HG03097 (cell line): ENCODE results near the gene GALNS.

Source experiments
- ATAC-seq: cut with Tn5 transposase; IDR thresholded peaks from one replicate; pipeline ENCODE4 v1.9.1; 2021; ENCODE audit not compliant: unreplicated experiment, low FRiP score

GALNS gene

DNA sequence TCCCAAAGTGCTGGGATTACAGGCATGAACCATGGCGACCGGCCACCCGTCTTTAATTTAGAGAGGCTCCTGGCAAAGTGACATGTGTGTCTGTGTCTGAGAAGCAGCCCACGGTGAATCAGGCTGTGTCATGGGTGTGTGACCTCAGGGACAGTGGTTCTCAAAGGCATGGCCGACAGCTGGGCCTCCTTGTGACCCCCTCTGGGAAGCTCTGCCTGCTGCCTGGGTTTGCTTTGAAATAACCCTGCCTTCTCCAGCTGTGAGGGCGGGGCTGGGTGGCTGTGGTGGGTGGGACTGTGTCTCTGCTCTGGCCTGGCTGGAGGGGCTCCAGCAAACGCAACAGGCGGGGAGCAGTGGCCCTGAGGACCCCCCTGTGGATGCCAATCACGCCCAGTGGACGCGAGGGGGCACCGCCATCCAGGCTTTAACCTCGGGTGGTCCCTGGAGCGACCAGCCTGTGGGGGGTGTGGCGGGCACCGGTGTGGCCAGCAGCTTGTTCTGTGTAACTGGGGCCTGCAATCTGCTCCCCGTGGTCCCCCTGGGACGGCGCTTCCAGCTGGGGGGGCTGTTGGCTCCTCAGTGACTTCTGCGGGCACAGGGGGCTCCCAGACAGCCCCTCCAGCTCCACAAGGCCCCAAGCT lies 36.2 kb downstream of the GALNS start:
- no peak for ATAC-seq

DNA sequence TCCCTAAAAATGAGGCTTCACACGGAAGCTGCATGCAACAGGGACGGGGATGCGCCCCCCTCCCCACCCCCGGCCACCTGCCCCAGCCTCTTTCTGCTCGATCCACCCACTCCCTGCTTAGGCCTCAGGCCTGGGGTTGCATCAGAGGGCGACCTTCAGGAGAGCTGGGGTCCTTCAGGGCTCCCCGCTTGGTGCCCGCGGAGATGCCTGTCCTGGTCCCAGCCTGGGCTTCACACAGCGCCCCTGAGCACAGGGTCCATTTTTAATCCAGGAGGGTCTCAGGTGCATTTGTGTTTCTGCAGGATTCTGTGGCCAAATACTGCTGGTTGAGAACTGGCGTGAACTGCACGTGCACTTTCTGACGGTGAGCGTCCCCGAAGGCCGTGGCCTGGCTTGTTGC lies 37.6 kb downstream of the GALNS start:
- ATAC-seq: no peak

DNA sequence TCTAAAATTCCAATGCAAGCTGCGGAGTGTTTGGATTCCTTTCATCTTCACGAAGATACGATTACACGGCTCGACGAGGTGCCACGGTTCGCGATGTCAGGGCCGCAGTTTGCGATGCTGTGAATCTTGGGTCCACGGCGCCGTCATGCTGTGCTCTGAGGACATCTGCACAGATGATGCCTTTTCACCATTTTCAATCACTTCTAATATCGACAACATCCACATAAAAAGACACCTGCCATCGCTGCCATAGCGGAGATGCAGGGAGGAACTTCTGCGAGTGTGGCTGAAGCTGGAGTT lies 38.2 kb downstream of the GALNS start:
- no peak for ATAC-seq

DNA sequence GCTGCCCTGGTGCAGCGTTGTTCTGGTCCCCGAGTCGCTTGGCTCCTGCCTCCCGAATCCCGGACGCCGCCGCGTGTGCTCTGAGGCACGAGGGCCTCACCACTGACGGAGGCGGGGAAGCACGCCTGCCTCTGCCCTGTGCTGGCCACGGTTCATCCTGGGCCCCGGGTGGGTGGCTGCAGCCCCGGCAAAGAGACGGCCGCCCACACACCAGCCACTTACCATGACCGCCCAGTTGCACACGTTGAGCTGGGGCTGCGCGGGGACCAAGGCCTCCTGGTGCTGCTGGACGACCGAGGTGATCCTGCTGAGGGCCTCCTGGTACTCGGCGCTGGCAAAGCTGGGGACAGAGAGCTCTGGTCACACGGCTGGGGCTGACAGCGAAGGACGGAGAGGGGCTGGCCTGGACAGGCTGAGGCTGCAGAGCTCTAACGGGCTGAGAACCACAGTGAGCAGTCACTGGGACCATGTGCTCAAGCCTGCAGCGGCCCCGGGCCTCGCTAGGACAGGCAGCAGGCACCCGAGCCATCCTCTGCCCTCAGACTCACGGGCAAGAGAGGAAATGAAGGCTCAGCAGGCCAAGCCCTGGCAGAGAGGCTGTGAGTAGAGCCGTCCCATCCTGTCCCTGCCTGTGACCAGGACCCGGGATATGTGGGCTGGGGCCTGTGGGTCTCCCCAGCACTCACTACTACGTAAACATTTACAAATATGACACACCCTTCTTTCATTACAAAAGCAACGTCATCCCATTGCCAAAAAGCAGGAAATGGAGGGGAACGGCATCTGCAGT lies 38.8 kb downstream of the GALNS start:
- no peak for ATAC-seq

DNA sequence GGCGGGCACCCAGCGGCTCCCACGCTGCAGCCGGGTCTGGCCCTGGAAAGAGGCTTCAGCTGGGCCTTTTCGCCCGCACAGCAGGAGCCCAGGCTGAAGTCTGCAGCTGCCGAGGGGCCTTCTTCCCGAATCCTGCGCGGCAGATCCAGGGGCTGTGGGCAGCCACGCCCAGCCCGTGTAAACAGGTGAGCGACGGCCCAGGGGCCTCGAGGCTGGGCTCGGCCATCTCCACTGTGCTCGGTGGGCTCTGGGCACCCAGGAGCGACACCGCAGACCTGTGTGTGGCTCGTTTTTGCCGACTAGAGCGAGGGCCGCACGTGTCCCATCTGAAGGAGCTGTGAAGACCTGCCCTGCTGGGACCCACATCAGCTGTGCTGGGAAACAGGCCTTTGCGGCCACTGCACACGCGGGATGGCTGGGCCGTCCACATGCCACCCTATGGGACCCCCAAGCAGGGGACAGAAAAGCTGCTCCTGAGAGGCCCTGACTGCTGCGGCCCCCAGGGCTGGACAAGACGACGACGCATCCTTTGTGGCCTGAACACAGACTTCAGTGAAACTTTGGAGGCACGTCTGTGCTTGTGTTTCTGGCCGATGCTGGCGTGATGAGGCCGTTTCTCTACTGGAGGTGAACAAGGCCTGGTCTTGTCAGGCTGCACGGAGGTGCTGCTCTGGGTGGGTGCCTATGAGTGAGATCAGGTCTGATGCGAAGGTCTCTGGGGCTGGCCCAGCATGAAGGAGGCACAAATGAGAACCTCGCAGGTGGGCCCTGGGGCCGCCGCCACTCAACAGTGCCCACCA lies 39.8 kb downstream of the GALNS start:
- no peak for ATAC-seq

DNA sequence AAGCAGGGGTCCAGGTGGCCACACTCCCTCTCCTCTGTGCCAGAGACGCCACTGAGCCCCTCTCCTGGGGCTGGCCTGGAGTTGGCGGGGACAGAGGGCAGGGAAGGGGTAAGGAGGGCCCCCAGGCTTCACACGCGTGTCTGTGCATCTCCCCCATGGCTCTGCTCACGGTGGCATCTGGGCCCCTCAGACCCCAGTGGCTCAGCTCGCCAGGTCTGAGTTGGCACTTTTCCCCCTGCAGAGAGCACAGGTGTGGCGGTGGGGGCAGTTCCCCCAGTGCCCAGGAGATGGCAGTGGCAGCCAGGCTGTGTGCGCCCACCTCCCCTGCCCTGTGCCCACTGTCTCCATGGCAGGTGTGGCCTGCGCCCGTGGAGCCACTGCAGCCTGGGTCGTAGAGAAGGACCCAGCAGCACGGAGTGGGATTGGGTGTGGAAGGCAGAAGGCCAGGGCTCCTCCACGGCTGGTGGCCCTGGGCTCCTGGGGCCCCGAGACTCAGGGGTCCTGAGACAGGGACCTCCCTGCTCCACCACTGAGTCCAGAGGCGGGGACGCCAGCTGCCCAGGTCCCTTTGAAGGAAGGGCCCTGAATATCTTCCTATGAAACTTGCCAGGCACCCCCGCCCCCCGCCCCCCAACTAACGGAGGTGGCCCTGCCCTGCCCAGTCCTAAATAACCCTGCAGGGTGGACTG lies 40.7 kb downstream of the GALNS start:
- no peak for ATAC-seq

DNA sequence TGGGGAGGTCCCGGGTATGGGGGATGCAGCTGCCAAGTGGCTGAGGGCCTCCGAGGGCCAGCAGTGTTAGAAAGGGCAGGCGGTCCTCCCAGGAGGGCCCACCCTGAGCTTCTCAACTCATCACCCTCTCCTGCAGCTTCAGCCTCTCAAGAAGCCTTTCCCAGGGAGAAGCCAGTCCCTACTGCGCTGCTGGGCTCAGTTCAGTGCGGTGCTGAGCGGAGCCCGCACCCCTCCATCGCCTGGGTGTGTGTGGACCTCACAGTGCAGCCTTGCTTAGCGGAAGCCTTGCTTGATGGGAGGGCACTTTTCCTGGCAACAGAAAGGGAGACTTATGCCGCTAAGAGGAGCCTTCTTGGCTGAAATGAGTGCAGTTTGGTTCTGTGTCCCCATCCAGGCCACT lies 41.5 kb downstream of the GALNS start:
- no peak for ATAC-seq

DNA sequence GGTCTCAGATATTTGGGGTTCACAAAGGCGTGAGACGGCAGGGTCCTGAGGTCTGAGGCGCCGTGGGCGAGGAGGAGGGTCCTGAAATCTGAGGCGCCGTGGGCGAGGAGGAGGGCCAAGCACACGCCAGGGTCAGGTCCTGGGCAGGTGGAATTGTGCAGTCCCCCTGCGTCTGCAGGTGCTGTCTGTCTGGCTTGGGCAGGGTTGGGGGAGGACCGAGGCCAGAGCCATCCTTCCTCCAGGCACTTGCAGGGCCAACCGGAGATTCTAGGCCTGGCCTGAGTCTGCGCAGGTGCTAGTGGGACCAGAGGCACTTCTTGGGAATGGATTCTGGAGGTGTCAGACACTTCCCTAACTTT lies 42.6 kb downstream of the GALNS start:
- ATAC-seq: no peak

DNA sequence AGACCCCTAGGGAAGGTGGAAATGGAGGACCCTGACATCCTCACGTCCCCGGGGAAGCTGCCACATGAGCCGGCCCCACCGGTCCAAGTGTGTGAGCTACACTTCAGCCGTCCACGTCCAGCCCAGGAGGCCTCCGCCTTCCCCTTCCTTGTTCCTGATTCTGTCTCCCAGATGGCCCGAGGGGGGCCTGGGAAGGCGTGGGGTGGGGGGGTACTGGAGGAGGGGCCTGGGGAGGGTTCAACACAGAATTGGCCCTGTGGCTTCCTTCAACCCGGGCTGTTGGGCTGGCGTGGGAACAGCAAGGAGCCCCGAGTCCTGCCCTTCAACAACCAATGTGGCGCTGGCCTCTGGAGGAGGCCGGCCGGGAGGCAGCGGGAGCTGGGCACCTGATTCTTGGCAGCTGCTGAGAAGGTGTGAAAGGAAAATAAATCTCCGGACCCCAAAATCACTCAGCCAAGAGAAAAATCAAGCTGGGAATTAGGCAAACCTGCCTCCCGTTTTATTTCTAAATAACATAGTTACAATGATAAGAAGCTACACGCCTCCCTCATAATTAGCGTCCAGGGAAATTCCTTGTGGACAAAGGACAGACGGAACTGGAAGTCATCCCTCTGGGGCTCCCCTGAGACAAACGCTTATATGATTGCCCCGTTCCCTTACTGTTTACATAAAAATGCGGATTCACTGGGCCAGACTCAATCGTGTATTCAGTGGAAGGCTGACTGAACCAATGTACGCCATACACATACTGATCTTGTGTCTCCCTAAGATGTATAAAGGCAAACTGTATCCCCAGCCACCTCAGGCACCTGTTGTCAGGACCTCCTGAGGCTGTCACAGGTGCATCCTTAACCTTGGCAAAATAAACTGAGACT lies 43.2 kb downstream of the GALNS start:
- ATAC-seq: no peak

DNA sequence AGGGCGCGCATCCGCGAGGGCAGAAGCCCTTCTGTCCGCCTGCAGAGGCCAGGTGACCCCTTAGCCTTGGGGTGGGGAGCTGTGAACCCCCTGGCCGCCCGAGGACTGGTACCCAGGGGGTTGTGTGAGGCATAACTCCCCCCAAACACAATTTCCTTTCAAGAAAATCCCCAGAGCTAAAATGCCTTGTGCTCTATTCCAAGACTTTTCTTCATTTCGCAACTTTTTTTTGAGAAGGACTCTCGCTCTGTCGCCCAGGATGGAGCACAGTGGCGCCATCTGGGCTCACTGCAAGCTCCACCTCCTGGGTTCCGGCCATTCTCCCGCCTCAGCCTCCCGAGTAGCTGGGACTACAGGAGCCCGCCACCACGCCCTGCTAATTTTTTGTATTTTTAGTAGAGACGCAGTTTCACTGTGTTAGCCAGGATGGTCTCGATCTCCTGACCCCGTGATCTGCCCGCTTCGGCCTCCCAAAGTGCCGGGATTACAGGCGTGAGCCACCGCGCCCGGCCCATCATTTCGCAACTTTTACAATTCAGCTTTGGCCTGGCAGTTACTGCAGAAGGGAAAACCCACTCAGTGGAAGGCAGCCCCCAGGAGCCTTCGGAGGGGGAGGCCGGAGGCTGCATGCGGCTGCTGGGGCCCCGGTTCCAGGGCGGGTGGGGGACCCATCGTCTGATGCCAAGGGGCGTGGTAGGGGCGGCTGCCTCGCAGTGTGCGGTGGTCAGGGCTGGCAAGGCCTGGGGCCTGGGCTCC lies 44.1 kb downstream of the GALNS start:
- no peak for ATAC-seq

DNA sequence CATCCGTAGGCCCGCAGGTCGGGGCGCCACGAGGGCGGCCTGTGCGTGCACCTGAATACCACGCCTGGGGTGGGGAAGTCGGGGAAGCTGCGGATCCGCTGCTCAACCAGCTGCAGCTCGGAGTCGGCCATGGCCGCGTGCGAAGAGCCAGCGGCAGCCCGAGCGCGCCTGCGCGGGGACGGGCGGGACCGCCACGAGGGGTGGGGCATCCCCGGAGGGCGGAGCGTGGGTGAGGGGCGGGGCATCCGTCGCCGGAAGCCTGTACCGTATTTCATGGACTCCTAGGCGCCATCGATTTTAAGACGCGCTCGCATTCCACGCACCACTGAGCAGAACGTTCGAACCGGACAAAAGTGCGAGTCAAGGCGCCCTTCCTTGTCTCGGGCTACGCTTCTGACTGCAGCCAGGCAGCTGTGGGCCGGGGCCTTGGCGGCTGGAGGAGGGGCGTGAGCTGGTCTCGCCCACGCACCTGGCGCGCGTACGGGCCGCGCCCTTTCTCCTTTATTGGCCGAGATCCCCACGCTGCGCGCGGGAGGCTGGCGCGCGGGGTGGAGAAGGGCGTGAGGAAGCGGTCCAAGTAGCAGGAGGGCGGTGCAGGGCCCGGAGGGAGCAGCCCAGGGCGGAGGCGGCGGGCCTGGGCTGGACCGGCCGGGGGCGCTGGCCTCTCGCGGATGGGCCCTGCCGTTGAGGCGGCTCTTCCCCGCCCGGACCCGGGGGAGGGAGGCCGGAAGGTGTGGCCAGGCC lies 44.8 kb downstream of the GALNS start, which contains the start of gene APRT:
TSS of gene APRT (minus strand) at position 160 of the 744 bp plus-strand sequence. CDS start at position 131, 29 bp downstream.
- peak; percentile 81 for ATAC-seq

DNA sequence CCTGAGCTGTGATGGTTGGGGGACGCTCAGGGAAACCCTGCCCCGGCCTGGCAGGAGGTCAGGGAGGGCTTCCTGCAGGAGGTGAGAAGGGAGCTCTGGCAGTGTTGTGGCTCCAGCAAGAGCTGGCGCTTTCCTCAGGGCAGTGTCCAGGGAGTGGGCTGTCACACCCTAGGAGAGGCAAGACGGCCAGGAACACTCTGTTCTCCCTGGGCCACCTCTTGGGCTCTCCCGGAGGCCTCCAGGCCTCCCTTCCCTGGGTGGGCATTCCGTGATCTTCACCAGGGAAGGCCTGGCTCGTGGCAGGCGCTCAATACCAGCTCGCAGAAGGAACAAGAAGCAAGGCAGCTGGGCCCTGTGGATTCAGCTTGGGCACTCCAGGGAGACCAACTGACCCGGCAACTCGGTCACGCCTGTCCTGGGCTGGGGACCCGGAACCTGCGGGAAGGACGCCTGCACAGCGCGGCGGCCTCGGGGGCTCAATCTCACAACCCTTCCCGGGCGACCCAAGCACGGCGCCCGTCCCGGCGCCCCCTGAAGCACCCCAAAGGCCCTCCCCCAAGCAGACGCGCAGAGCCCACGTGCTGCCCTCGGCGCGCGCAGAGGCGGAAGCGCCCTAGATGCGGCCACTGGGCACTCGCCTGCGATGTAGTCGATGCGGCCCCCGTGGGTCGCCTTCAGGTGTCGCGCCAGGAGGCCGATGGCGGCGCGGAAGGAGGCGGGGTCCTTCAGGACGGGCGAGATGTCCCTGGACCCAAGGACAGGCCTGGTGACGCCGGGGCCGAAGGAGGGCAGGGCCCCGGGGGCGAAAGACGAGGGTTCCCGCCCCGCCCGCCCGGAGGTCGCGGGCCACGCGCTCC lies 45.6 kb downstream of the GALNS start:
- peak; percentile 45 for ATAC-seq

DNA sequence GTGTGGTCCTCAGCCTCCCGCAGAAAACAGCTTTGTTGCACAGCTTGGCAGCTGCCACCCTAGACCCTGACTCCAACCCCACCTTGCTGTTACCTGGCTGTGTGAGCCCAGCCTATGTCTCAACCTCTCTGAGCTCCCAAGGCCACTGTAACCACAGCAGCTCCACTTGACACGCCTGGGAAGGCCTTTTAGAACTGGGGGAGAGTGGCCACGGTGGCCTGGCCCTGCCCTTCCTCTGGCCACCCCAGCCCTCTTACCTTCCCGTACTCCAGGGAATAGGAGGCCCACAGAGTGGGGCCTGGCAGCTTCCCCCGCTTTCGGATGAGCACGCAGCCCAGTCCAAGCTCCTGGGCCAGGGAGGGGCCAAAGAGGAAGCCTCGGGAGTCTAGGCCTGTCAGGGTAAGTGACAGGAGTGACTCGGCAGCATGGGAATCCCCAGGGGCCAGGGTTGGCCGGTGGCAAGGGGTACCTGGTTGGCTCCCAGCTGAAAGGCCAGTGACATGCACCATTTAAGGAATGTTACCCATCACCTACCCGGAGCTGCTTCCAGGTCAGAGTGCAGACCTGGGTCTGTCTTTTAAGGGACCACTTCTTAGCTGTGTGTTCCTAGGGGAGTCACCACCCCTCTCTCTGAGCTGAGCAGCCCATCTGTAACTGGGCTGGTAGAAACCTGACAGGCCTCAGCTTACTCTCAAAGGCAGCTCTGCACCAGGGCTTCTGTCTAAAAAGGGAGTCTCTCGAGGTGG lies 46.4 kb downstream of the GALNS start:
- no peak for ATAC-seq

DNA sequence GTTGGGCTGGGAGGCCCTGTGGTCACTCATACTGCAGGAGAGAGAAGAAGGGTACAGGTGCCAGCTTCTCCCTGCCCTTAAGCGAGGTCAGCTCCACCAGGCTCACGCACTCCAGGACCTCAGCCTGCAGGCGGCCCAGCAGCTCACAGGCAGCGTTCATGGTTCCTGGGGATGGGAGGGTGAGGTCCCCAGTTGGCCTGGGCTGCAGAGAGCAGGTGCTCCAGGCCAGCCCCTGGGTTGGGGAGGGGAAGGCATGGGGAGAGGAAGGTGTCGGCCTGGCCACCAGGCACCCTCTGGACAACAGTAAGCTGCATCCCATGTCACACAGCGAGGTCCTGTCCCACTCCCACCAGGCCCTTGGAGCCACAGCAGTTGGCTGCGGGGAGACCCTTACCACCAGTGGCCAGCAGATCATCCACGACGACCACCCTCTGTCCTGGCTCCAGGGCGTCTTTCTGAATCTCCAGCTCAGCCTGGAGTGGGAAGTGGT lies 47.0 kb downstream of the GALNS start:
- ATAC-seq: no peak

DNA sequence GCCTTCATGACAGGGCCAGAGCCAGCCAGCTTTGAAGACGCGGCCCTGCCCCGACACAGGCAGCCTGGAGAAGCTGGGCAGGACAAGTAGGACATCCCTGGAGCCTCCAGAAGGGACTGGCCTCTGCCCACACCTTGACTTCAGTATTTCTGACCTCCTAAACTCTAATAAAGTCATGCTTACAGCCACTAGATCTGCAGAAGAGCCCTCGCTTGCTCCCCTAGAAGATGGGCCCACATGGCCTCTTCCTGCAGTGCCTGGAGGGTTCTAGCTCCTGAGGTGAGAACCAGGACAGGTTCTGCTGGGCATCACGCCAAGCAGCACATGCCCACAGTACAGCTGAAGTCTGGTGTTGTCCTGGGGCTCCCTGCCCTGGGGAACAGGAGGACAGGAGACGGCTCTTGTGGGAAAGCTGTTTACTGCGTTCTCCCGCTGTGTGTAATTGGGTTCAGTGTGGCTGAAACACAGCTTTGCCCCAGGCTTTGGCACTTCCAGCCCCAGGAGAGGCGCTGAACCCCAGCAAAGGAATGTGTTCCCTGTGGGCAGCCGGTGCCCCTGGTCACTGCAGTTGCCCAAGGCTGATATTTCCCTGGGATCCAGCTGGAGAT lies 47.6 kb downstream of the GALNS start:
- no peak for ATAC-seq

DNA sequence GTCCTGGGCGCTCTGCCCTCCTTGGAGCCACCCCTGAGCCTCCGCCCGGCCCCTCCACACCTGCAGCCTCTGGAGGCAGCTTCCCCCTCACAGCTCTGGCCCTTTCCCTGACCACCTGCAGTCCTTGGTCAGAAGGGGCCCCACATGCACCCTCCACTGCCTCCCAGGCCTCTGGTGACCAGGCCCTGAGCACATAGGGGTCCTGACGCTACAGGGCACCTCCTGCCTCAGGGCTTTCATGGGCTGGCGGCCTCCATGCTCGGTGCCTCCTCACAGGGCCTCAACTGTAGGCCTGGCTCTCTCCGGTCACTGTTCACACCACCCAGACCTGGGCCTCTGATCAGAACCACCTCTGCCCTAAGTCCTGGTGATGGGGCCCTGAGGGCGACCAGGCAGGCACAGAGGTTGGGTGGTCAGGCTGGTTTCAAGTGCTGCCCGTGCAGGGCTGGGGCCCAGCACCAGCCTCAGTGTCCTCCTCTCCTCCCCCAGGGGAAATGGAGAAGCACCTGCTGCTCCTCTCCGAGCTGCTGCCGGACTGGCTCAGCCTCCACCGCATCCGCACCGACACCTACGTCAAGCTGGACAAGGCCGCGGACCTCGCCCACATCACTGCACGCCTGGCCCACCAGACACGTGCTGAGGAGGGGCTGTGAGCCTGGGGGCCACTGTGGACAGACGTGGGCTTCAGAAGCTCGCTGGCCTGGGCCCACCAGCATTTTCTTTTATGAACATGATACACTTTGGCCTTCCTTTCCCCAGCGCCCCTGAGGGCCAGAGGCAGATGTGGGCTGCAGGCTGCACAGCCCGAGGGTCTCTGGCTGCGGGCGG lies 48.9 kb downstream of the GALNS start:
- no peak for ATAC-seq
